Right atrium auricular region (tissue), 2 donors: ENCODE results near the gene PTPRN2. TPM values are rescaled to one million over a fixed set of nuclear protein-coding genes. Genes with fewer than 3 reads are reported as not detected.

Source experiments
- DNase-seq: peaks from one replicate; pipeline ENCODE4 v3.0.0-alpha.2; 2019; ENCODE audit warnings: low spot score
- H3K27ac ChIP-seq, 2 donors: fragments of 200-600 bp; sonication (generic); 1 replicate in 1 of 2; 2 replicates in 1 of 2; pipeline ENCODE4 v1.5.1; 2016 to 2019
- H3K27me3 ChIP-seq, 2 donors: fragments of 200-600 bp; sonication (generic); one replicate each; pipeline versions ENCODE4 v1.5.1 to v1.6.0; 2017 to 2019
- H3K36me3 ChIP-seq: fragments of 200-600 bp; sonication (generic); one replicate; pipeline ENCODE4 v1.5.1; 2016
- H3K4me1 ChIP-seq, 2 donors: fragments of 200-600 bp; sonication (generic); one replicate each; pipeline versions ENCODE4 v1.5.1 to v1.6.0; 2017 to 2019
- H3K4me3 ChIP-seq, 2 donors: fragments of 200-600 bp; sonication (generic); 1 replicate in 1 of 2; 2 replicates in 1 of 2; pipeline ENCODE4 v1.5.1; 2017 to 2019; ENCODE audit warnings: mild to moderate bottlenecking in 1 of 2, moderate library complexity in 1 of 2
- H3K9me3 ChIP-seq, 2 donors: fragments of 200-600 bp; sonication (generic); one replicate each; pipeline ENCODE4 v1.5.1; 2019
- total RNA-seq, 2 donors: library from RNA; depleted of rRNA; stranded (reverse); fragments of >200 nt; gene quantifications; one replicate each; pipeline ENCODE4 v1.1.0, GENCODE V29; 2016
- TF ChIP-seq, protein P1 (sequence below), 2 donors: fragments of 200-600 bp; sonication (generic); IDR thresholded peaks; one replicate each; pipeline ENCODE4 v1.5.1; 2019; ENCODE audit warnings: antibody characterized with exemption in 2 of 2

The PTPRN2 gene
- total RNA-seq, 2 donors from 2014 or later: 2.6 to 2.7 TPM

- TF ChIP-seq, protein P1, sequence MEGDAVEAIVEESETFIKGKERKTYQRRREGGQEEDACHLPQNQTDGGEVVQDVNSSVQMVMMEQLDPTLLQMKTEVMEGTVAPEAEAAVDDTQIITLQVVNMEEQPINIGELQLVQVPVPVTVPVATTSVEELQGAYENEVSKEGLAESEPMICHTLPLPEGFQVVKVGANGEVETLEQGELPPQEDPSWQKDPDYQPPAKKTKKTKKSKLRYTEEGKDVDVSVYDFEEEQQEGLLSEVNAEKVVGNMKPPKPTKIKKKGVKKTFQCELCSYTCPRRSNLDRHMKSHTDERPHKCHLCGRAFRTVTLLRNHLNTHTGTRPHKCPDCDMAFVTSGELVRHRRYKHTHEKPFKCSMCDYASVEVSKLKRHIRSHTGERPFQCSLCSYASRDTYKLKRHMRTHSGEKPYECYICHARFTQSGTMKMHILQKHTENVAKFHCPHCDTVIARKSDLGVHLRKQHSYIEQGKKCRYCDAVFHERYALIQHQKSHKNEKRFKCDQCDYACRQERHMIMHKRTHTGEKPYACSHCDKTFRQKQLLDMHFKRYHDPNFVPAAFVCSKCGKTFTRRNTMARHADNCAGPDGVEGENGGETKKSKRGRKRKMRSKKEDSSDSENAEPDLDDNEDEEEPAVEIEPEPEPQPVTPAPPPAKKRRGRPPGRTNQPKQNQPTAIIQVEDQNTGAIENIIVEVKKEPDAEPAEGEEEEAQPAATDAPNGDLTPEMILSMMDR (IDR thresholded peaks at IDR 0.05): no peak
- Histone ChIP-seq H3K36me3 (no peaks in the 10 kb centered on the region), H3K9me3 (peaks cover 0 to 32% of the 10 kb centered on the region in 2 donors)
These were observed 467.3 kb downstream of the PTPRN2 start for GRCh38 chr7:158120316-158120715.

GRCh38 chr7:158117341-158118222 lies 470.0 kb downstream of the PTPRN2 start:
- TF ChIP-seq, protein P1 (IDR thresholded peaks at IDR 0.05): no peak
- Histone ChIP-seq H3K36me3 (no peaks in the 10 kb centered on the region), H3K9me3 (peaks cover 0 to 32% of the 10 kb centered on the region in 2 donors), H3K4me3 (no peak overlapping the region), H3K4me1 (no peaks in the 10 kb centered on the region), H3K27me3 (no peaks in the 10 kb centered on the region), H3K27ac (no peak overlapping the region)
- DNase-seq: no peak

More at GRCh38 chr7:158120316-158120715, 467.3 kb downstream of the PTPRN2 start:
- Histone ChIP-seq H3K27me3 (no peaks in the 10 kb centered on the region), H3K27ac (no peak overlapping the region), H3K4me3 (no peak overlapping the region), H3K4me1 (no peaks in the 10 kb centered on the region)
- DNase-seq: no peak

GRCh38 chr7:158116235-158116634 lies 471.4 kb downstream of the PTPRN2 start:
- Histone ChIP-seq H3K4me3 (no peak overlapping the region), H3K27me3 (no peaks in the 10 kb centered on the region), H3K36me3 (no peaks in the 10 kb centered on the region), H3K4me1 (no peaks in the 10 kb centered on the region), H3K9me3 (peaks cover 0 to 32% of the 10 kb centered on the region in 2 donors), H3K27ac (no peak overlapping the region)
- no peak for DNase-seq
- TF ChIP-seq, protein P1 (IDR thresholded peaks at IDR 0.05): no peak

DNA sequence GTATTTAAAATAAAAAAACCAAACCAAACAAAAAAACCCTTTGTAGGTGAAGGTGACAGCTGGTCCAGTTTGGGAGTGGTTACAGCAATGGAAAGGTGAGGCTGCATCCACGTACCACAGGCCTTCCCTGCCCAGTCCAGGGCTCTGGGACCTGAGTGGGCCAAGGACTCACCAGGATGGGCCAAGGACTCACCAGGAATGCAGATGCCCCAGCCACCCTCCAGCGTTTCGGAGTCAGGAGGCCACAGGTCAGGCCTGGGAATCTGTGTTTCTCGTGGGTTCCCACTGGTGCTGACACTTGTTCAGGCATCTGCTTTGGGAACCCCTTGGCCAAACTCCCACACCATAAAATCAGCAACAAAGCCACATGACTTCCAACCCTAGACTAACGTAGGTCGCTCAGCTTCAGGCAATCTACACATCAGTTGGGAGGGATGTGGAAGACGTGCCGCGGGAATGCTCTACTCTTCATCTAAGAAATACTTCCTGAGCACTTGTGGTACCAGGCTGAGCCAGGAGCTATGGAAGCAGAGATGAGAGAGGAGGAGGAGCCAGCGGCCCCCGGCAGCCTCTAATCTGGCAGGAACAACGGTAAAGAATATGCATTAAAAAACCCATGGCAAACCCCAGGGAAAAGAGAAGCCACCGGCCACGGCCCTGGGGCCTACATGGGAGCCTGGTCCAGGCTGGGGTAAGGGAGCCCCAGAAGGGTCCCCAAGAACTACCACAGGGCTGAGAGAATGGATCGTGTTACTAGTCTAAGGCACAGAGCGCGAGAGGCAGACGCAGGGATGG lies 473.4 kb downstream of the PTPRN2 start:
- peak; percentile 34 for DNase-seq

DNA sequence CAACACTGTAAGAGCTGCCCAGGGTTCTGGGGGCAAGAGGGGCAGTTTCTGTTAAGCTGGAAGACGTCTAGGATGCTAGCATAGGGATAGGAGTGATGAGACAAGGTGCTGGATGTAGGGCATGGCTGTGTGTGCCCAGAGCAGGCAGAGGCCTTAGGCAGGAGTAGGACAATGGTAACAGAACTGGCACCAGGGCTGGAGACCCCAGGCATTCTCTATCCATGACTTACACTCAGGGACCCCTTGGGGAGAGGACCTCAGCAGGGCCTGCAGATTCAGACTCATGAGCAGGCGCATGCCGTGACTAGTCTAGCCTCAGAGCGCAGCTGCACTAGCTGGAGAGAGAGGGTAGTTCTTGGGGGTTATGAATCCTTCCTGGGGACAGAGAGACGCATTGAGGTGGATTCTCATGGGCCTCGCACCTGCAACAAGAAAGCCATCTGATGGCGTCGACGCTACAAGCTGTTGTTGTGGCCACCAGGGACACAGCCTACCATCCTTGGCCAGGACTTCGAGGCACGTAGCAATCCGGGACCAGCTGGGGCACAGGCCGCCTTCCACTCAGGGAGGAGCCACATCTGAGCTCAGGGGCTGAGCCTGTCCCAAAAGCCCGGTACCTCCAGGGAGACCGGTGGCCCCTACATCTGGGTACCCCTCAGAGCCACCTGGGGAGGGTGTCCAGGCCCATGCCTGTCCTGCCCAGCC lies 474.1 kb downstream of the PTPRN2 start:
- DNase-seq: peak; percentile 16
- H3K27me3 ChIP-seq: no peaks in the 10 kb centered on the region
- TF ChIP-seq, protein P1 (IDR thresholded peaks at IDR 0.05): no peak
- no peaks in the 10 kb centered on the region for H3K36me3 ChIP-seq
- no peak overlapping the region for H3K27ac ChIP-seq
- no peaks in the 10 kb centered on the region for H3K4me1 ChIP-seq
- H3K9me3 ChIP-seq: peaks cover 0 to 29% of the 10 kb centered on the region in 2 donors
- no peak overlapping the region for H3K4me3 ChIP-seq

More for the DNA sequence above, 473.4 kb downstream of the PTPRN2 start:
- H3K4me1 ChIP-seq: no peaks in the 10 kb centered on the region
- TF ChIP-seq, protein P1 (IDR thresholded peaks at IDR 0.05): no peak
- no peak overlapping the region for H3K27ac ChIP-seq
- H3K4me3 ChIP-seq: no peak overlapping the region
- no peaks in the 10 kb centered on the region for H3K27me3 ChIP-seq
- H3K9me3 ChIP-seq: peaks cover 0 to 32% of the 10 kb centered on the region in 2 donors
- no peaks in the 10 kb centered on the region for H3K36me3 ChIP-seq
